Fibroblast of skin of right quadriceps (primary cell): ENCODE data around the gene PRND.
"Not testable (repeated sequence)": the region's sequence is repeated elsewhere in the genome, so short reads cannot be mapped to it uniquely, and the experiment has no call there.

Experiments used
- DNase-seq: peaks from one replicate; pipeline ENCODE4 v3.0.0-alpha.2; 2013

The PRND gene

DNA sequence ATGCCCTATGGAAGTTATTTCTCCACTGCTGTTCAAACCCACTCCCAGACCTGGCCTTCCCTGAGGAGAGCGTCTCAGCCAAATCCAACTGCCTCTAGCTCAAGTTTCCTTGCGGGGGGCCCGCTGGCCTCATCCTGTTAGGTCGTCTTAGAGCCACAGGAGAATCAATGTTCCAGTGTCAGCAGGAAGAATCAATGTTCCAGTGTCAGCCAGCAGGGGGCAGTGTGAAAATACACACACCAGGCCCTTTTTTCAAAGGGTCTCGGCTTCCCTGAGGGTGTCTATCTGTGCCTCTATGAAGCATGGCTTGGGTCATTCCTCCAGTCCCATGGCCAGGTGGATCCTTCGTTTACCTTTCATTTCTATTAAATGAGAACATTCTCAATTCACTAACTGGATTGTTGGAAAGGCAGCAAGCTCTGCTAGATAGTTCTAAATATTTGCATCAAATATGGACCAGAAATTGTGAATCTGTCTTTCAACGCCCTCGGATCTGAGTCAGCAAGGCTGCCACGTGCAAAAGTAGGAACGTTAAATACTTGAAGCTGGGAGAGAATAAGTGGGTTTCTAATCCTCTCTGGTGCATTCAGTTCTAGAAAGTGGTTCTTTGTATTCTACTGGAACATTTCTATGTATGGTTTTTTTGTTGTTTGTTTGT lies 19.2 kb downstream of the PRND start:
- DNase-seq = peak; percentile 18

DNA sequence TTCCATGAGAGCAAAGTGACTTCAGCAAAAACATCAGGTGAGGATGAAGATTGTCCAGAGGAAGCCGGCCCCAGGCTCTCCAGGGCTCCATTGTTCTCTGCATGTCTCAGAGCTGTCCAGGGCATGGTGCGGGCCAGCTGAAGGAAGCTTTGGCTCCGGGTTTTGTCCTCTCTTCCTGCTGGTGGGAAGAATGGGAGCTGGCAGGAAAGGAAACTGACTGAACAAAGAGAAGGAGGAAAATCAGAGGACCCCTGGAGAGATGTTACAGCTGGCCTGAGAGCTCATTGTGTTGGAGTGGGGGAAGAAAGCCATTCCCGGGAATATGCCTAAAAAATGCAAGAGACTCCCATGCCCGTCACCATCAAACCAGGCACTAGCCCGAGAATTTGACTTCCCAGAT lies 27.1 kb downstream of the PRND start:
- no peak for DNase-seq

DNA sequence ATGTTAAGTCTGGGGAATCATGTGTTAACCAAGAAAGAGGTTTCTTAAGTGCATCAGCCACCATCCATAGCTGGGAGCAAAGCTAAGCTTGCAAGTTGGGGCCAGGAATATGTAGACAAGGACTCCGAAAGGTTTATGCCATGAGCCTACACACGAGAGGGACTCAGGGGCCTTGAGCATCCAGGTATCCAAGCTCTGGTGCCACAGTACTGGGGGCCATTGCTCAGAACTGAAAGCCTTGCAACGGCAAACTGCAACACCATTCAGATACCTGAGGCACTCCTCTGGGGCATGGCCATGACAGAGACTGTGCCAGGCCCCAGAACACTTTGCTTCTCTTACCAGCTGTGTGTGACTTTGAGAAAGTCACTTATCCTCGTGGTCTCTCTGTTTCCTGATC lies 27.6 kb downstream of the PRND start:
- DNase-seq = no peak

GRCh38 chr20:4750381-4750780 lies 28.7 kb downstream of the PRND start:
- DNase-seq = no peak

DNA sequence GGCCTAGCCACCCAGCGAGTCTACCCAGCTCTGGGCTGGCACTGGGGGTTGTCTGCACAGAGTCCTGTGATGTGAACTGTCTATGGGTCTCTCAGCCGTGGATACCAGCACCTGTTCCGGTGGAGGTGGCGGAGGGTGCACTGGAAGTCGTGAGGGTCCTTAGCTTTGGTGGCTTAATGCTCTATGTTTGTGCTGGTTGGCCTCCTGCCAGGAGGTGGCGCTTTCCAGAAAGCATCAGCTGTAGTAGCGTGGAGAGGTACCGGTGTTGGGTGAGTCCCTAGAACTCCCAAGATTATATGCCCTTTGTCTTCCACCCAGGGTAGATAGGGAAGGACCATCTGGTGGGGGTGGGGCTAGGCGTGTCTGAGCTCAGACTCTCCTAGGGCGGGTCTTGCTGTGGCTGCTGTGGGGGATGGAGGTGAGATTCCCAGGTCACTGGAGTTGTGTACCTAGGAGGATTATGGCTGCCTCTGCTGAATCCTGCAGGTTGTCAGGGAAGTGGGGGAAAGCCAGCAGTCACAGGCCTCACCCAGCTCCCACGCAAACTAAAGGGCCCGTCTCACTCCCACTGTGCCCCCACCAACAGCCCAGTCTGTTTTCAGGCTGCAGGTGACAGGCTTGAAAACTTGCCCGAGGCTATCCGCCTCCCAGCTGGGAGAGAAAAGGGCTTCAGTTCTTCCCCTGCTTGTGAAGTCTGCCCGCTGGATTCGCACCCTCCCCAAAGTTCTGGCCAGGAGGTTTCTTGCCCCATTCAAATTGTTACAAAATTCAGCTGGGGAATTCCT lies 37.6 kb downstream of the PRND start:
- not testable (repeated sequence) for DNase-seq

- no peak for DNase-seq
Observed at GRCh38 chr20:4763261-4763660, 41.6 kb downstream of the PRND start.

- DNase-seq = no peak
Observed at GRCh38 chr20:4763723-4764510, 42.2 kb downstream of the PRND start.

GRCh38 chr20:4764805-4765204 lies 43.1 kb downstream of the PRND start:
- no peak for DNase-seq

DNA sequence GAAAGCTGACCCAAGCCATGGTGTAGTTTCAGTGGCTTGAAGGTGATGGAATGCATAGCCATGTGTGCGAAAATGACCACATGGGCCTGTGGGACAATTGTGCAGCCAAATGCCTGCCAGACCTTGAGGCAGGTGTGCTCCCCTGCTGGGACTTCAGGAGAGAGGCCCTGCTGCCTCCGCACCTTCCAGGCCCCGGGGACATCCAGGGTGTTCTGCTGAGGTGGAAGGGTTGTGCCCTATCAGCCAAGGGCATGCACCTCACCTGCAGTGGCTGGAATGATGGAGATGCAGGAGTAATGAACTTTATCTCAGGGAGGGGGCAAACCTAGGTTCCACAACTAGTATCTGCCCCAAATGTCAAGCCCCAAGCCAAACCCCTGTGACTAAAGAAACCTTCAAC lies 44.0 kb downstream of the PRND start:
- DNase-seq = no peak

DNA sequence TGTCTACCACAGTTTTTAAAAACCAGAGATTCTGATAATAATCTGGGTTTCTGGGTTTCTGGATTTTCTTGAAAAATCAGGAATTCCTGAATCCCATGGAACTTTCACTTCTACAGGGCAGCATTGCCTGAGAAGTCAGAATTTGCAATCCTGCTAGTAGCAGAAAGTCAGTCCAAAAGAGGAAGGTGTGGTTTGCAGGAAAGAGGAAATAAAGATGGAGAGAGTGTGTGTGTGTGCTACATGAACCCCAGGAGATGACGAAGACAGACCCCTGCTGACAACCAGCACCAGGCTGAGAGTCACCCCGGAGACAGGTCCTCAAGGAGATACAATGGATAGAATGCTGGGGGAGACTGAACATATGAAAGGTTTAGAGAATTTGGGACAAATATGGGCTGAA lies 44.9 kb downstream of the PRND start:
- no peak for DNase-seq

DNA sequence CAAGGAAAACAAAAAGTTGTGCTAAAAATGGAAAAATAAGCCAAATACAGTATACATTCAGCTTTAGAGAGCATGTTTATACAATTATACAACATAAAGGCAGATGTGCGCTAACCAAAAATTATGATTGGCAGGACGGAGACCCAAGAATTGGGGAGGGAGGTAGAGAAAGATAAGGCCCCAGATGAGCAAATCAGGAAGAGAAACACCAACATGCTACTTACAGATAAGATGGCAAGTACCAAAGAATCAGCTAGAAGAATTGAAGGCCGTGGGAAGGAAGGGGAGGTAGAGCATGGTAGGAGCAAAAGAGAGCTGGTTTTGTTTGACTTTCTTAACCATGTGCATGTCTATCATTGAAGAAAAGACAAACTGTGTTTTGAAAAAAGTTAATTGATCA lies 45.4 kb downstream of the PRND start:
- DNase-seq = no peak

DNA sequence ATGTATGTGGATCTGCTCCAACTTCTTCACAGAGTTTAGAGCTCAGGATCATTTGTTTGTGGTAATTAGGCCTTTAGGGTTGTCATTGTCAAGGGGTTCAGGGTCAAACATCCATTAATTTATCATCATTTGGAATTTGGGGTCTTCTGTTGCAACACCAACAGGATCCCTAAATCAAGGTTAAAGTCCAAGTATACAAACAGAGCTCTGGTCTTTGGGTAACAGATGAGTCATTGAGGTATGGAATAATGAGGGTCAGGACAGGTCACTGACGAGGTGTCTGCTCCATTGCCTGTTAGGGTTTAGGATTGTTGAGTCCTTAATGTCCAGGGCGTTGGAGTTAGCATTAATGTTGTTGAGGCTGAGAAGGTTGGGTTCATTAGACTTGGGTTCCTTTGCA lies 47.6 kb downstream of the PRND start:
- DNase-seq = no peak

DNA sequence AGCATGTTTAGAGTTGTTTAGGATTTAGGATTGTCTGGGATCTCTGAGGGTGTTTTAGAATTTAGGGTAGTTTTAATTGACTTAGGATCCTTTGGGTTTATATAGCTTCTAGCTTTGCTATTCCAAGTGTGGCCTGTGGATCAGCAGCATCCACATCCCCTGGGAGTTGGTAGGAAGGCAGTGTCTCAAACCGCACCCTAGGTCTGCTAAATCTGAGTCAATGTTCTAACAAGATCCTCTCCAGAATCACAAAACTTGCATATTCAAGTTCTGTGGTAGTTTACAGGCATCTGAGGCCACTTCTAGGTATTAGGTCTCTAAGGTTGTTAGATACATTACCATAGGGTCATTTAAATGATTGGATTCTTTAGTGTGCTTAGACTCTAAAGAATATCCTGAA lies 48.3 kb downstream of the PRND start:
- DNase-seq = no peak

DNA sequence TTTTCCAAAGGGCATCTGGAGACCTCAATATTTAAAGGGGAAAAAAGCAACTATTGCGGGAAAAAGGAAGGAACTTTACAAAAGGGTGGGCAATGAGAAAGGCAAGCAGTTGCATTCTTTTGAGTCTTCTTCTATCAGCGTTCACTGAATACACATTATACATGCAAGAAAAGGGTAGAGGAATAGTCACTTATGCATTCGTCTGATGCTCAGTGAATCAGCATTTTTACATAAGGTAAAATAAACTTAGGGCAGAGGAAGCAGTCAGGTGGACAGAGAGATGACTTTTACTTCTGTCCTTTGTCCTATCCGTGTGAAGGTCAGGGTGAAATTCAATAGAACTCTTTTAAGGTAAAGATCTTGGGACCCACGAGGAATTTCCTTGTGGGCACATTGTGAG lies 49.3 kb downstream of the PRND start:
- DNase-seq = no peak

DNA sequence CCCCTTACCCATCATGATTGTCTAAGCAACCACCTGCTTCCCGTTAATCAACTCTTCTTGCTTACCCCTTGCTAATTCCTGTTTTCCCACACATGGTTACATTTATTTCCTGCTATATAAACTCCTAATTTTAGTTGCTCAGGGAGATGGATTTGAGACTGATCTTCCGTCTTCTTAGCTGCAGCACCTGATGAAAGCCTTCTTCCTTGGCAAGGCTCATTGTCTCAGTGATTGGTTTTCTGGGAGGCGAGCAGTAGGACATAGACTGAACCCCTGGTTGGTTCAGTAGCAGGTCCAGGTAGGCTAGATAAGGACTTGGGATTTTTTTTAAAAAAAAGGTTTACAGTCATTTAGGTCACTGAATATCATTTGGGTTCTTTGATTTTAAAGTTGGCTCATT lies 50.4 kb downstream of the PRND start:
- DNase-seq = no peak

DNA sequence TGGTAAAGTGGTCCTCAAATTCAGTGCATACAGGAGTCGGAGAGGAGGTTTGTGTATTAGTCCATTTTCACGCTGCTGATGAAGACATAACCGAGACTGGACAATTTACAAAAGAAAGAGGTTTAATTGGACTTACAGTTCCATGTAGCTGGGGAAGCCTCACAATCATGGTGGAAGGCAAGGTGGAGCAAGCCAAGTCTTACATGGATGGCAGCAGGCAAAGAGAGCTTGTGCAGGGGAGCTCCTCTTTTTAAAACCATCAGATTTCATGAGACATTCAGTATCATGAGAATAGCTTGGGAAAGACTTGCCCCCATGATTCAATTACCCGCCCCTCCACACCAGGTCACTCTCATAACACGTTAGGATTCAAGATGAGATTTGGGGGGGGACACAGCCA lies 51.3 kb downstream of the PRND start:
- not testable (repeated sequence) for DNase-seq

- no peak for DNase-seq
Observed at GRCh38 chr20:4773736-4774135, 52.0 kb downstream of the PRND start.

- DNase-seq = no peak
Observed at GRCh38 chr20:4774207-4774606, 52.5 kb downstream of the PRND start.

- no peak for DNase-seq
Observed at GRCh38 chr20:4775322-4776078, 53.8 kb downstream of the PRND start.

GRCh38 chr20:4776079-4776630 lies 54.4 kb downstream of the PRND start:
- no peak for DNase-seq
